ENCODE results near the gene SETBP1. TPM values are rescaled to one million over a fixed set of nuclear protein-coding genes. Genes with fewer than 3 reads are reported as not detected.

Gene SETBP1
- total RNA-seq, 1 donor from 2014 or later = 72.8 TPM

DNA sequence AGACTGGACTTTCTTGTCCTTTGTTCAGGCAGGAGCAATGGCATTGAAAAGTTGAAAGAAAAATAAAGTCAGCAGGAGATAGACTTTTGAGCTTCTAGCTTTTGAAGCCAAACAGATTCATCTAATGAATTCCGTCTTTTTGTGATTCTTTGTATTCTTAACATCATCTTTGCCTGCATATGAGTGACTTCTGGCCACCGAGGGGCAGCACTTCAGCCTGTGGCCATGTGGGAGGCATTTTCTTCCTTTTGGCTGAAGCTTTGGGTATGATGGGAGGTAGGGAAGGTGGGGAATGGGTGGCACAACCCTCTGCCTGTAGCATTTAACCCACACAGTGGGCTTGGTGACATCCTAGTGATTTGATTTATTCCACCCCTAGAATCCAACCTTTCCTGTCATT is 220.6 kb downstream of the SETBP1 start:
- DNase-seq (no peak), ATAC-seq (ENCODE audit: low read depth) (no peak)
- Mint-ChIP-seq H3K36me3 (ENCODE audit: low read depth) (peaks cover 20% of the 10 kb centered on the region), H3K9me3 (no peaks in the 10 kb centered on the region), H3K4me3 (no peak overlapping the region), H3K4me1 (peaks cover 36% of the 10 kb centered on the region), H3K27me3 (no peaks in the 10 kb centered on the region), H3K27ac (no peak overlapping the region)
- intact Hi-C loops (cut with micrococcal nuclease) = loop anchor here (2.0 kb wide), 1 partner anchor 312 kb away; no protein-coding TSS in a partner anchor
- TF ChIP-seq, protein P1, sequence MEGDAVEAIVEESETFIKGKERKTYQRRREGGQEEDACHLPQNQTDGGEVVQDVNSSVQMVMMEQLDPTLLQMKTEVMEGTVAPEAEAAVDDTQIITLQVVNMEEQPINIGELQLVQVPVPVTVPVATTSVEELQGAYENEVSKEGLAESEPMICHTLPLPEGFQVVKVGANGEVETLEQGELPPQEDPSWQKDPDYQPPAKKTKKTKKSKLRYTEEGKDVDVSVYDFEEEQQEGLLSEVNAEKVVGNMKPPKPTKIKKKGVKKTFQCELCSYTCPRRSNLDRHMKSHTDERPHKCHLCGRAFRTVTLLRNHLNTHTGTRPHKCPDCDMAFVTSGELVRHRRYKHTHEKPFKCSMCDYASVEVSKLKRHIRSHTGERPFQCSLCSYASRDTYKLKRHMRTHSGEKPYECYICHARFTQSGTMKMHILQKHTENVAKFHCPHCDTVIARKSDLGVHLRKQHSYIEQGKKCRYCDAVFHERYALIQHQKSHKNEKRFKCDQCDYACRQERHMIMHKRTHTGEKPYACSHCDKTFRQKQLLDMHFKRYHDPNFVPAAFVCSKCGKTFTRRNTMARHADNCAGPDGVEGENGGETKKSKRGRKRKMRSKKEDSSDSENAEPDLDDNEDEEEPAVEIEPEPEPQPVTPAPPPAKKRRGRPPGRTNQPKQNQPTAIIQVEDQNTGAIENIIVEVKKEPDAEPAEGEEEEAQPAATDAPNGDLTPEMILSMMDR (IDR thresholded peaks at IDR 0.05) = no peak
- CTCF ChIA-PET = interaction anchor here (1.2 to 3.0 kb wide), 2 partner anchors 13 to 312 kb away, joined by 4 to 12 read pairs; no protein-coding TSS in a partner anchor
- POLR2A ChIA-PET = interaction anchor here (0.9 to 1.6 kb wide), 2 partner anchors 13 to 220 kb away, joined by 4 read pairs; partner anchors contain the start of gene SETBP1

DNA sequence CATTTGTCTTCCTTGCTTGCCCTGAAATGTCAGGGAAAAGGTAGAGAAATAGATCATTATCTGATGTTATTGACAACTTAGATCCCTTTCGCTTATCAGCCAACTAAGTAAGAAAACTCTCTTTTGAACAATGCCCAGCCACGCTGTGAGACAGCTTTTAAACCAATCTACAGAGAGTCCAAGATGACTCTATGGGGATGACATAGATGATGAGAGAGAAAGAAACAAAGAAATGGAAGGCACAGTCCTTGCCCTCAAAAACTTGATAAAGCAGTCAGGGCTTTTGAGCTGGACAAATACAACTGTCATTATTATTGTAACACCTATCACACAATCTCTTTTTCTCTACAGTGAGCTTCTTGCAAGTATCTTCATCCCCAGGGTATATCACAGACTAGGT is 222.6 kb downstream of the SETBP1 start:
- H3K4me1 Mint-ChIP-seq = peaks cover 26% of the 10 kb centered on the region
- TF ChIP-seq, protein P1 (IDR thresholded peaks at IDR 0.05) = no peak
- H3K9me3 Mint-ChIP-seq = no peaks in the 10 kb centered on the region
- intact Hi-C loops (cut with micrococcal nuclease) = no loop called here
- H3K4me3 Mint-ChIP-seq = no peak overlapping the region
- no peak overlapping the region for H3K27ac Mint-ChIP-seq
- H3K27me3 Mint-ChIP-seq = no peaks in the 10 kb centered on the region
- ATAC-seq (ENCODE audit: low read depth) = no peak
- peaks cover 20% of the 10 kb centered on the region for H3K36me3 Mint-ChIP-seq (ENCODE audit: low read depth)
- DNase-seq = no peak
- POLR2A ChIA-PET = interaction anchor here (0.9 to 1.1 kb wide), 2 partner anchors 18 to 190 kb away, joined by 4 read pairs; no protein-coding TSS in a partner anchor
- CTCF ChIA-PET = interaction anchor here (1.0 to 2.7 kb wide), 2 partner anchors 9 to 309 kb away, joined by 3 to 7 read pairs; no protein-coding TSS in a partner anchor

DNA sequence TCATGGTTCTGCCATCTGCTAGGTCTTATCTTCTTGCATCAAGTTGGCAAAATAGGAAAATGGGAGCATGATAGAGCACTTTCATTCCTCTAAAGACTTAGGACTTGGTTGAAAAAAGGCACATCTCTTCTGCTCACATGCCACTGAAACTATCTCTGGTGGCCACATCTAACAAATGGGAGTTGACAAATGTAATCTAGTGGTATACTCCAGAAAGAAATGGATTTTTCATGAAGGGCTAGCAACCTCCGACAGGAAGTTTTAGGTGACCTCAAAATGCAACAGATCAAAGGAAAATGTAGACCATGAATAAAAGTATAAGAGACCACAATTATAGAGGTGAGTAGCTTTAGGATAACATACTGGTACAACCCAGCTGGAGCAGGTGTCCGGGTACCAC is 224.1 kb downstream of the SETBP1 start:
- no peak for ATAC-seq (ENCODE audit: low read depth)
- H3K27me3 Mint-ChIP-seq = no peaks in the 10 kb centered on the region
- no peak overlapping the region for H3K4me3 Mint-ChIP-seq
- intact Hi-C loops (cut with micrococcal nuclease) = no loop called here
- H3K36me3 Mint-ChIP-seq (ENCODE audit: low read depth) = peaks cover 20% of the 10 kb centered on the region
- POLR2A ChIA-PET = no interaction called here
- TF ChIP-seq, protein P1 (IDR thresholded peaks at IDR 0.05) = no peak
- H3K9me3 Mint-ChIP-seq = no peaks in the 10 kb centered on the region
- peak overlapping the region; percentile 47 for H3K27ac Mint-ChIP-seq
- peaks cover 34% of the 10 kb centered on the region for H3K4me1 Mint-ChIP-seq
- DNase-seq = no peak
- CTCF ChIA-PET = interaction anchor here (2.7 kb wide), 1 partner anchor 308 kb away, joined by 7 read pairs; no protein-coding TSS in a partner anchor

DNA sequence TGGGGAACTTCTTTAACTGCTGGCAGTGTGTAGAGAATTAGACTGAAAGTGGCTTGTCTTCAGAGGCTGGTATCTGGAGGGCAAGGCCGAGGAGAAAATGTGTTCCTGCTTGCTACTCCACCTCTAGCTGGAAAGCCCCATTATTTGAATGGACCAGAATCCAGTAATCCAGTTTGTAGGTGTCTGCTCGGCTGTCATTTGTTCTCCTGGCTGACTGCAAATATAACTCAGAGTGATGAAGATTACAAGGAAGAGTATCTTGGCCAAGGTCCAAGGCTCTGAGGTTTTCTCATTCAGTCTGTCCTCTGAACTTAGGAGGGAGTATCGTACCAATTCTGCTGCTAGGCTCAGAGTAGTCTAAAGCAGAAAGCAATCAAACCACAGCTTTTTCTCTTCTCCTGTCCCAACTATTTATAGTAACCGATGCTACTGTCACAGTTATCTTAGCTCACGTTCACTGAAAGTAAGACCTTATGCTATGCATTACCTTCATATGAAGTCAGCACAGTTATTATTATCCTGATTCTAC is 228.6 kb downstream of the SETBP1 start:
- Mint-ChIP-seq H3K36me3 (ENCODE audit: low read depth) (peaks cover 8% of the 10 kb centered on the region), H3K9me3 (no peaks in the 10 kb centered on the region), H3K27me3 (no peaks in the 10 kb centered on the region), H3K27ac (peak overlapping the region; percentile 82), H3K4me1 (peaks cover 55% of the 10 kb centered on the region), H3K4me3 (peak overlapping the region; percentile 50)
- DNase-seq (no peak), ATAC-seq (ENCODE audit: low read depth) (peak; percentile 75)
- TF ChIP-seq, protein P1 (IDR thresholded peaks at IDR 0.05) = no peak
- intact Hi-C loops (cut with micrococcal nuclease) = loop anchor here (1.0 kb wide), 2 partner anchors 9 to 22 kb away; no protein-coding TSS in a partner anchor
- CTCF ChIA-PET = interaction anchor here (1.8 kb wide), 1 partner anchor 10 kb away, joined by 6 read pairs; no protein-coding TSS in a partner anchor
- POLR2A ChIA-PET = interaction anchor here (0.7 to 2.3 kb wide), 7 partner anchors 9 to 229 kb away, joined by 3 to 12 read pairs (median 4); partner anchors contain the start of gene SETBP1

DNA sequence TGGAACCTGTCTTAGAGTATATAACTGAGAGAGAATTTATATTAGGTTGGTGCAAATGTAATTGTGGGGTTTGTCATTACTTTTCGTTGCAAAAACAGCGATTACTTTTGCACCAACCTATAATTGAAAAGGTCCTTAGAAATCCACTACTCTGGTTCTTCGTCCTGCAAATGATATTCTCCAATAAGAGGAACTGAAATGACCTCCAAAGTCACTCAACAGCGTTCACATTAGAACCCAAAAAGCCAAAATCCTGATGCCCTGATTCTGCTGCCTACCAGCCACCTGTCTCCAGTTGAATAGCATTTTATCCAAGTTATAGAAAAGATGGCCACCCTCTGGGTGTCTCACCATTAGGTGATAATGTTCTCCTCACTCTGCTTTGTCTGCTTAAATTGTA is 230.6 kb downstream of the SETBP1 start:
- H3K4me3 Mint-ChIP-seq = peak overlapping the region; percentile 17

More for the DNA sequence above, 230.6 kb downstream of the SETBP1 start:
- Mint-ChIP-seq H3K27ac (peak overlapping the region; percentile 1), H3K4me1 (peaks cover 58% of the 10 kb centered on the region), H3K27me3 (no peaks in the 10 kb centered on the region), H3K9me3 (no peaks in the 10 kb centered on the region), H3K36me3 (ENCODE audit: low read depth) (peaks cover 7% of the 10 kb centered on the region)
- ChIA-PET CTCF (interaction anchor here (1.4 kb wide), 1 partner anchor 13 kb away, joined by 4 read pairs; no protein-coding TSS in a partner anchor), POLR2A (interaction anchor here (1.0 to 1.3 kb wide), 3 partner anchors 22 to 231 kb away, joined by 3 to 5 read pairs (median 3); partner anchors contain the start of gene SETBP1)
- no peak for DNase-seq
- TF ChIP-seq, protein P1 (IDR thresholded peaks at IDR 0.05) = no peak
- no peak for ATAC-seq (ENCODE audit: low read depth)
- intact Hi-C loops (cut with micrococcal nuclease) = loop anchor here (5.0 kb wide), 1 partner anchor 191 kb away; no protein-coding TSS in a partner anchor
